Colonic mucosa (tissue), 4 donors: ENCODE measurements around the gene CABLES2. TPM values are rescaled to one million over a fixed set of nuclear protein-coding genes. Genes with fewer than 3 reads are reported as not detected.

Experiments
- DNase-seq: peaks from one replicate; pipeline ENCODE4 v3.0.0-alpha.2; 2020
- H3K27ac ChIP-seq: fragments of 200-600 bp; one replicate; pipeline ENCODE4 v1.8.0; 2021
- H3K27me3 ChIP-seq: fragments of 200-600 bp; one replicate; pipeline ENCODE4 v1.8.0; 2021
- H3K36me3 ChIP-seq: fragments of 200-600 bp; one replicate; pipeline ENCODE4 v1.8.0; 2021
- H3K4me1 ChIP-seq: fragments of 200-600 bp; one replicate; pipeline ENCODE4 v1.8.0; 2021; ENCODE audit warnings: mild to moderate bottlenecking
- H3K4me3 ChIP-seq: fragments of 200-600 bp; one replicate; pipeline ENCODE4 v1.8.0; 2021
- H3K9ac ChIP-seq, 2 donors: one replicate each; pipeline ENCODE4 v1.7.0; 2013; ENCODE audit warnings: control low read depth in 2 of 2, low read depth in 2 of 2, low read length in 2 of 2
- H3K9me3 ChIP-seq: fragments of 200-600 bp; one replicate; pipeline ENCODE4 v1.8.0; 2021
- intact Hi-C: fragments of 100-400 bp; cut with DNase I; formaldehyde crosslinking; loops from one replicate; pipeline ENCODE4 v1.14.1; 2022
- total RNA-seq, 2 donors: library from RNA; stranded (reverse); fragmentation: NEBNext Ultra II Directional in 1 of 2; extraction: Animal tissue kit (Norgen Biotek cat#: 25700) in 1 of 2; gene quantifications; one replicate each; pipeline ENCODE4 v1.2.1, GENCODE V29; 2021
- TF ChIP-seq, protein P1 (sequence below): fragments of 200-600 bp; IDR thresholded peaks from one replicate; pipeline ENCODE4 v1.8.0; 2022; ENCODE audit warnings: antibody characterized with exemption, mild to moderate bottlenecking
- donor health status: healthy.
- donor health status: DM: no; HTN: no; CAD: no.
- donor health status: DM: no; HTN: no; CAD: no.

The CABLES2 gene
- total RNA-seq, 2 donors from 2014 or later = 7.8 to 10.5 TPM

- no peak overlapping the region for H3K27ac ChIP-seq
- DNase-seq = no peak
- H3K9me3 ChIP-seq = no peaks in the 10 kb centered on the region
- no peak overlapping the region for H3K9ac ChIP-seq
- H3K36me3 ChIP-seq = no peaks in the 10 kb centered on the region
- no peak overlapping the region for H3K4me3 ChIP-seq
- TF ChIP-seq, protein P1, sequence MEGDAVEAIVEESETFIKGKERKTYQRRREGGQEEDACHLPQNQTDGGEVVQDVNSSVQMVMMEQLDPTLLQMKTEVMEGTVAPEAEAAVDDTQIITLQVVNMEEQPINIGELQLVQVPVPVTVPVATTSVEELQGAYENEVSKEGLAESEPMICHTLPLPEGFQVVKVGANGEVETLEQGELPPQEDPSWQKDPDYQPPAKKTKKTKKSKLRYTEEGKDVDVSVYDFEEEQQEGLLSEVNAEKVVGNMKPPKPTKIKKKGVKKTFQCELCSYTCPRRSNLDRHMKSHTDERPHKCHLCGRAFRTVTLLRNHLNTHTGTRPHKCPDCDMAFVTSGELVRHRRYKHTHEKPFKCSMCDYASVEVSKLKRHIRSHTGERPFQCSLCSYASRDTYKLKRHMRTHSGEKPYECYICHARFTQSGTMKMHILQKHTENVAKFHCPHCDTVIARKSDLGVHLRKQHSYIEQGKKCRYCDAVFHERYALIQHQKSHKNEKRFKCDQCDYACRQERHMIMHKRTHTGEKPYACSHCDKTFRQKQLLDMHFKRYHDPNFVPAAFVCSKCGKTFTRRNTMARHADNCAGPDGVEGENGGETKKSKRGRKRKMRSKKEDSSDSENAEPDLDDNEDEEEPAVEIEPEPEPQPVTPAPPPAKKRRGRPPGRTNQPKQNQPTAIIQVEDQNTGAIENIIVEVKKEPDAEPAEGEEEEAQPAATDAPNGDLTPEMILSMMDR = no peak
- no peaks in the 10 kb centered on the region for H3K27me3 ChIP-seq
- peaks cover 4% of the 10 kb centered on the region for H3K4me1 ChIP-seq
- intact Hi-C loops = no loop called here
Measured at GRCh38 chr20:62347151-62347404, 60.0 kb downstream of the CABLES2 start.

DNA sequence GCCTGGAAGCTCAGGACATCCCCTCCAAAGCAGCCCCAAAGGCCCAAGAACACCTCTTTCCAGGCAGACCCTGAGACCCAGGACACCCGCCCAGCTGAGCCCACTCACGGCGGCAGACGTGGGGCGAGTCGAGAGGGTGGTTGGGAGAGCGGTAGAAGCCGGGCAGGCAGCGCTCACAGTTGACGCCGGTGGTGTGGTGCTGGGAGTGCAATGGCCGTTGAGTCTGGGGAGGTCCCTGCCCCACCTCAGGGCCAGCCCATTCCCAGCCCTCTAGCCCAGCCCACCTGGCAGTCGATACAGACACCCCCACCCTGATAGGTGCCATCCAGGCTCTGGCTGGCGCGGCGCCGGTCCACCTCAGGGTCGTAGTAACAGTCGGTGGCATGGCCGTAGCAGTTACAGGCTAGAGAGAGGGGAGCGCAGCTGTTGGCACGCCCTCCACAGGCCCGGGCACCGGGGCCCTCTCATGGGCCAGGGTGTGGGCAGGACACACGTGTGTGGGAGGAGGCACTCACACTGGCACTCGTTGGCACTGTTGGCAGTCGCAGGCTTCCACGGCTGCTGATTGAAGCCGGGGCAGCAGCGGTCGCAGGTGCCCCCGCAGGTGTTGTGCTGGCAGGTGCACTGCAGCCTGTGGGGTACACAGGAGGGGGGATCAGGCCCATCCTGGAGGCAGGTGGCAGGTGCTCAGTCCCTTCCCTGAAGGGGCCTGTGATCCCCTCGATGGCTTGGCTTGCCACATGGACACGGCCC is 60.5 kb downstream of the CABLES2 start:
- Histone ChIP-seq H3K9me3 (no peaks in the 10 kb centered on the region), H3K4me1 (peaks cover 4% of the 10 kb centered on the region), H3K4me3 (no peak overlapping the region), H3K9ac (no peak overlapping the region), H3K27ac (no peak overlapping the region), H3K36me3 (no peaks in the 10 kb centered on the region), H3K27me3 (no peaks in the 10 kb centered on the region)
- intact Hi-C loops = no loop called here
- DNase-seq = no peak
- TF ChIP-seq, protein P1 = no peak

DNA sequence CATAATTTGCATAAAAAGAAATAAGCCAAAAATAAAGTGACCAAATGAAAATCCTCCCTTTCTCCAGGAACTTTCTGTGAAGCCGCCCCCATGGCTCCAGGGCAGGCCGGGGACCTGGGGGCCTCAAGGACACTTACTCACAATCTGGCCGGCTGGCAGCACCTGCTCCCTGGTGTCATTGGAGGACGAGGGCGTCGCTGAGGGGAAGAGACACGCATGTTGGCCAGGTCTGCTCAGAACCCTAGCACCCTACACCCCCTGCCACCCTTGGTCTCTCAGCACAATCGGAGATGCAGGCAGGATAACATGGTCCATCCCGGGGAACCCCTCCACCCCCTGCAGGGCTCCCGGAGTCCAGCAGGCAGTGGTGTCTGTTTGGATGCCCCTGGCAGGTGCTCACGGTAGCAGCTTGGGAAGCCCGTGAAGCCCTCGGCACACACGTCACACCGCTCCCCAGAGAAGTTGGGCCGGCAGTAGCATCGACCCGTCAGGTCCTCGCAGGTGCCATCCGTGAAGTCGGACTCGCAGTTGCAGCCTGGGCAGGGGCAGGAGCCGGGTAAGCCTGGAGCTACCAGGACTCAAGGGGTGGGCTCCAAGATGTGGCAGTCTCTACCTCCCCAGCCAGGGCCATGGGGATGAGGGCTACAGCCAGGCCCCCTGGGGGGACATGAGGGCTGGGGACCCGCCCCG is 61.3 kb downstream of the CABLES2 start:
- no peak overlapping the region for H3K27ac ChIP-seq
- H3K9me3 ChIP-seq = no peaks in the 10 kb centered on the region
- H3K4me1 ChIP-seq = peaks cover 4% of the 10 kb centered on the region
- intact Hi-C loops = no loop called here
- H3K9ac ChIP-seq = no peak overlapping the region
- TF ChIP-seq, protein P1 = no peak
- H3K4me3 ChIP-seq = no peak overlapping the region
- no peak for DNase-seq
- no peaks in the 10 kb centered on the region for H3K36me3 ChIP-seq
- H3K27me3 ChIP-seq = no peaks in the 10 kb centered on the region

DNA sequence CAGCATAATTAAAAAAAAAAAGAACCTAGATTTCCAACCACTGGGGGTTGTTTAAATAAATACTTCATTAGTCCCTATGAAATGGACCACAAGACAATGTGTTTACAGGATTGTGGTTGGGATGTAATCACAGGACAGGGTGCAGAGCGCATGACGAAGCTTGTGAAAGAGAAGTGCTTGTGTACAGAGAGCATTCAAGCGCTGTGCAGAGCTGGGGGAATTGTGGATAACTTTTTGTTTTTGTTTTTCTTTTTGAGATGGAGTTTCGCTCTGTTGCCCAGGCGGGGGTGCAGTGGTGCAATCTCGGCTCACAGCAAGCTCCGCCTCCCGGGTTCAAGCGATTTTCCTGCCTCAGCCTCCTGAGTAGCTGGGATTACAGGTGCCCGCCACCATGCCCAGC is 62.3 kb downstream of the CABLES2 start:
- H3K9ac ChIP-seq = no peak overlapping the region
- no peak for DNase-seq
- H3K4me3 ChIP-seq = no peak overlapping the region
- no peaks in the 10 kb centered on the region for H3K36me3 ChIP-seq
- TF ChIP-seq, protein P1 = no peak
- H3K27ac ChIP-seq = no peak overlapping the region
- intact Hi-C loops = no loop called here
- no peaks in the 10 kb centered on the region for H3K9me3 ChIP-seq
- no peaks in the 10 kb centered on the region for H3K27me3 ChIP-seq
- no peaks in the 10 kb centered on the region for H3K4me1 ChIP-seq

DNA sequence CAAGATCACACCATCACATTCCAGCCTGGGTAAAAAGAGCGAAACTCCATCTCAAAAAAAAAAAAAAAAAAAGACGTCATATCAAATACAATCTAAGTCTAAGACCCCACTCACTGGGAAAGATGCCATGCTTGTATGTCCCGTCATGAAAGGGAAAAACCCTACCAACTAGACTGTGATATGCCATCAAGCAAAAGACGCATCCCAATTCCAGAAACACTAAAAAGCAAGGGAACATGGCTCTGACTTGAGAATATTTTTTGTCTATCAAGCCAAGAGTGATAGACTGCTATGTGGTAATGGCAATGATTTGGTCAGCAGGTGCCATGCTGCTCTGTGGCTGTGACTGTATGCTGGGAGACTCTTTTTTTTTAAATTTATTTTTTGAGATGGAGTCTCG is 63.0 kb downstream of the CABLES2 start:
- H3K4me1 ChIP-seq = no peaks in the 10 kb centered on the region
- TF ChIP-seq, protein P1 = no peak
- no peak overlapping the region for H3K4me3 ChIP-seq
- intact Hi-C loops = no loop called here
- no peak overlapping the region for H3K9ac ChIP-seq
- no peak for DNase-seq
- H3K9me3 ChIP-seq = no peaks in the 10 kb centered on the region
- no peak overlapping the region for H3K27ac ChIP-seq
- H3K36me3 ChIP-seq = no peaks in the 10 kb centered on the region
- H3K27me3 ChIP-seq = no peaks in the 10 kb centered on the region
